DLD1 (cell line): ENCODE results near the gene USP2.

Experiments
- in situ Hi-C: cut with HindIII; loops from 2 replicates; pipeline ENCODE4 v1.10.0; 2017; ENCODE audit warnings: low sequenced_read_pairs

The USP2 gene

DNA sequence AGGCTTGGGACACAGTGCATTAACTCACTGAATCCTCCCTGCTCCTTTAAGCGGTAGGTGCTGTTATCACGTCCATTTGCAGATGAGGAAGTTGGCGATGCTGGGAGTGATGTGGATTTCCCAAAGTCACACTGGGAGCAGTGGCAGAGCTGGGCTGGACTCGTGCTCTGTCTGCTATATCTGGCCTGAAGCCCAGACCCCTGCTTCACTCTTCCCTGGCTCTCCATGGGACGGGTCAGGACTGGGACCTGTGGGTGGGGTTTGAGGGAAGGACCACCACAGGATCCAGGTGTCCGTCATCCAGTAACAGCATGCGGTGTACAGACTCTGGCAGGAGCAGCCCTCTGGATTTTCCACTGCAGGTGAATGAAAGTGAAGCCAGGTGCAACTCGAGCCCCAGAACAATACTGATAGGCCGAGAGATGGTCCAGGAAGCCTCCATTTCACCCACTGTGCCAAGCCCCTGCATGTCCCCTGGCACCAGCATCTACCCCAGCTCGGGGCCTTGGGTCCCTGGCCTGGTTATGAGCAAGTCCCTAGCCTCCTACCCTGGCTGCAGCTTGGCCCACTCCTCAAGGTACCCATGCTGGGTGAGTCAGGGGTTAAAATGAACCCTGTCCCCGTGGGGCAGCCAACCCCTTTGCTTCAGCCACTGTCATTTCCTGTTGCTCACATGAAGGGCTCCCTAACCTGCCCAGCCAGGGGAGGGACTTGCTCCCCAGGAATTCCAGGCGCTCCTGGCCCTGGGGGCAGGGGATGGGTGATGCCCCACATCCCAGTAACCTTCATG lies 4.2 kb downstream of the USP2 start:
- in situ Hi-C loops, result loop anchor here (10.0 kb wide), 1 partner anchor 73 kb away; no protein-coding TSS in a partner anchor

DNA sequence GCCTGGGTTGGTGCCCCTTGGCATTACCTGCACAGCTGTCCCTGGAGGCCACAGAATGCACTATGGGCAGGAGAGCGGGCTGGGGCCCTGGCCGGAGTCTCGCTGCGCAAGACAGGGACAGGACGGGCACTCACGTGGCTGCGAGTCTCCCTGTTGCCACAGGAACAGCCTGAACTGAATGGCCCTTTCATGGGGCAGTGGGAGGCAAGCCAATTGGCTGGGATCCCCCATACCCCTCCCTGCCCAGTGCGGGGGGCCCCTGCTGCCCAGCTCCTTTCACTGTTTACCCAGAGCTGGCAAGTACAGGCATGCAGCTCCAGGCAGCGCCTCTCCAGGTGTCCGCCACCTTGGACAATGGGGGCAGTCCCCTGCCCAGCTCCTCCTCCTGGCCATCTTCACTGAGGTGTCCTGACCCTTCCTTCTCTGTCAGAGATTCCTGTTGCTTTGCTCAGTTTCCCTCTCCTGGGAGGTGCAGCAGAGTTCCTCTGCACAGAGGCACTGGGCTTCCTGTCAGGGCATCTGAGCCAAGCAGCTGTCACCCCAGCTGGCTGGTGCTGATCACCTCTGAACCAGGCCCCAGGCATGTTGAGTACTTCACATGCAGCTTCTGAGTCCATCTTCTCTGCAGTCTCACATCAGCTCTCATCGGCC lies 5.2 kb downstream of the USP2 start:
- in situ Hi-C loops, result loop anchor here (10.0 kb wide), 1 partner anchor 72 kb away; no protein-coding TSS in a partner anchor

DNA sequence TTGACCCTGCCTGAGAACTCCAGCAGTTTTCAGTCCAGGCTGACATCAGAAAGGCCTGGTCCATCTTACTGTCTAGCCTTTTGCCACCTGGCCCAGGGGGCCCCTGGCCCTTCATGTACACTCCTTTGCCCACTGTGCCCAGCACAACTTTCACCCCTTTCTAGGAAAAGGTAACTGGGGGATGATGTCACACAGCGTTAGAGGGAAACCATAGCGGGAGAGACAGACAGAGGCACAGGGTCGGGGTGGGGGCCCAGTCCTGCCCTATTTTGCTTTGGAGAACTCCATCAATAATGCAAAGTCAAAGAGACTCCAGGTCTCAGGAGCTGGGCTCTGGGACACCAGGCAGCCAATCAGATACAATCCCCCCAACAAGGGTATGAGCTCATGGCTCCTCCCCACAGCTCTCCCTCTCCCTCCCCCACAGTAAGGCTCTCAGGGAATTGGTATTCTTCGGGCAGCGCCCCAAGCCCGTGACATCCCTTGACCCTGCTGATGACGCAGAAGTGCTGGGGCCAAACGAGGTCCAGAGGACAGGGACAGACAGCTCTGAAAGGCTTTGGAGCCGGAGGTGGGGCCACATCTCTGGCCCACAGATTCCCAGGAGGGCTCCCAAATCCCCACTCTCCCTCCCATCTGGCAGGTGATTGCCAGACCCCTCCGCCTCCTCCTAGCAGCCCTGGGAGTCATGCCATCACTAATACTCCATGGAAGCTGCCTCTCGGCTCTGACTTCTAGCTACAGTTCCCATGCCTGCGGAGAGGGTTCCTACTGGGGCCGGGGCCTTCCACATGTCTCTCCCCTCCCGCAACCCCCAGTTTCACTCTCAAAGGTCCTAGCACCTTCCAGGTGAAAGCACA lies 5.9 kb downstream of the USP2 start:
- in situ Hi-C loops, result loop anchor here (10.0 kb wide), 1 partner anchor 71 kb away; no protein-coding TSS in a partner anchor

DNA sequence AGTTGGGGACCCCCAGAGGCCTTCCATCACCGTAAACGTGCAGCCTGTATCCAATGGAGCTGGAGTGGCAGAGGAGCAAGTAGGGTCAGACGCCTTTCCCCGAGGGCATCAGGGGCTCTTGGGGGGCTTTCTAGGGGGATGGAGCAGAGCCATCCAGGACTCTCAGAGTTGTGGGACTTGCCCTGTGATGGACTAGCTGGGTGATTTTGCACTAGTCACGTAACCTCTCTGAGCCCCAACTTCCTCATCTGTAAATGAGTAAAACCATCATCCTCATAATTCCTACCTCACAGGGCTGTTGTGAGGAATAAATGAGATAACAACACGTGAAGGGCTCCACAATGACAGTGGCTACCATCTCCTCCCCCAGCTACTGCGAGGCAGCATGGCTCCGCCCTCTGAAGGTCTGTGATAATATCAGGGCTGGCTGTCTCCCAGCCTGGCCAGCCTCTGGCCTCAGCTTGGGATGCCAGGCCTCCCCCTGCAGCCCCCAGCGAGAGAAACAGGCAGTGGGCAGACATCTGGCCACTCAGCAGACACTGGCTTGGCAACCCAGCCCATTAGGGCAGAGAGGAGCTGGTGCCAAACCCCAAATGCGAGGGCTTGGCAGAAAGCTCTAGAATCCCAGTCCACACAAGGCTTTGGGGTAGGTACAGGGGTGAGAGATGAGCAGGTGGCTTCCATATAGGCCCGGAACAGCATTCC lies 6.7 kb downstream of the USP2 start:
- in situ Hi-C loops, result loop anchor here (10.0 kb wide), 1 partner anchor 70 kb away; no protein-coding TSS in a partner anchor

DNA sequence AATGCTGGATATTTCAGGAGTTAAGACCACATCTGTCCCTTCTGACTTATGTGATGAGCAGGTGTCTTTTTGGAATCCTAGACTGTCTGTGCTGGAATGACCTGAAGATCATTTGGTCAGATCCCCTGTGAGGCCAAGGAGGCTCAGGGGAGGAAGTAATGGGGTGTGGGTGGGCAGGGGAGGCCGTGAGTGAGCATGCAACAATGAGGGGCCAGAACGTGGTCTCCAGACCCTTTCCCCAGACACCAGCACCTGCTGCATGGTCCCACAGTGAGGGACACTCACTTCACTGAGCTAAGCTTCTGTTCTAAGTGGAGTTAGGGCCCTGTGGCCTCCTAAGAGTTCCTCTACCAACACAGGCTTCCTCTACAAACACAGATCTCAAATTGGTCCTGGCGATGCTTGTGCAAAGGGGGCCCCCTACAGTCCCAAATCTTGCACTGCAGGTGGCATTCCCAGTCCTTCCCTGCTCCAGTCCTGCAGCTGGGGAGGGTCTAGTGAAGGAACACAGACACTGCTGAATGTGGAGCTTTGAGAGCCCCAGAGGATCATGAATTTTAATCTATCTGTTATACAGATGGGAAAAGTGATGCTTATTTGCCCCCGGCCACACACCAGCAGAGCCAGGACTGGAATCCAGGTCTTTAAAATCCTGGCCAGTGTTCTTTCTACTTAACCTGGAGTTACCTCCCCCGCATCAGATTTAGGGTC lies 7.4 kb downstream of the USP2 start:
- in situ Hi-C loops, result loop anchor here (10.0 kb wide), 1 partner anchor 69 kb away; no protein-coding TSS in a partner anchor

DNA sequence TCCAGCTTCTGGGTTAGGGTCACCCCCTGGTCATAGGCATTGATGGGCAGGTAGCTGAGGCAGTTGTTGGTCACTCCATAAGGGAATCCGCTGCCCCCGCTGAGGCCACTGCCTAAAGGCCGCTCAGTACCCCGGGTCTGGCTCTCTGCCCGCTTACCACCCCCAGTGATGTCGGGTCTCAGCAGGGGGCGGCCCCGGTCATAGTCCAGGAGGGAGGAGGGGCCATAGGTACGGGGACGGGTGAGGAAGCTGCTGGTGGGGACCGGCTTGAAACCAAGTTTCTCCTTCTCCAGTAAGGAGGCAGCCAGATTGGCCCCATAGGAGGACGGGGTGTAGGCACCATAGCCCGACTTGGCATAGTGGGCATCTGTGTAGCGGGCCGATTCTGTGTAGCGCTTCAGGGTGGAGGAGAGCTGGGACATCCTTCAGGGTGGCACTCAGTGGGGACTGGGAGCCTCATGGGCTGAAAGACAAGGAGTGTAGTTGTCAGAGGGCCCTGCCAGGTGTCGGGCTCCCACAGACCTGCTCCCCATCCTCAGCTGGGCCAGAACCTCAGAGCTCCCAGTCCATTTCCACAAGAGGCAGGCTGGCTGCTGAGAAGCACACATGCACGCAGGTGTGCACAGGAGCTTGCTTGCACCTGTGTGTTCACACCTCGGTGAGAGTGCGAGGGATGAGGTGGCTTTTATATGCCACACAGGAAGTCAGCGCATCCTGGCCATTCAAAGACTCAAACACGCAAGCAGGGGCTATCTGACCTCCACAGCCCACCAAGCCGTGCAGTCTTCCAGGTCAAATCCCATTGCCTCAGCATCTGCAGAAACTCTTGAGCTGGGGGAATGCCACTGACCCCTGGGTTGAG lies 8.2 kb downstream of the USP2 start:
- in situ Hi-C loops, result loop anchor here (10.0 kb wide), 1 partner anchor 68 kb away; no protein-coding TSS in a partner anchor

DNA sequence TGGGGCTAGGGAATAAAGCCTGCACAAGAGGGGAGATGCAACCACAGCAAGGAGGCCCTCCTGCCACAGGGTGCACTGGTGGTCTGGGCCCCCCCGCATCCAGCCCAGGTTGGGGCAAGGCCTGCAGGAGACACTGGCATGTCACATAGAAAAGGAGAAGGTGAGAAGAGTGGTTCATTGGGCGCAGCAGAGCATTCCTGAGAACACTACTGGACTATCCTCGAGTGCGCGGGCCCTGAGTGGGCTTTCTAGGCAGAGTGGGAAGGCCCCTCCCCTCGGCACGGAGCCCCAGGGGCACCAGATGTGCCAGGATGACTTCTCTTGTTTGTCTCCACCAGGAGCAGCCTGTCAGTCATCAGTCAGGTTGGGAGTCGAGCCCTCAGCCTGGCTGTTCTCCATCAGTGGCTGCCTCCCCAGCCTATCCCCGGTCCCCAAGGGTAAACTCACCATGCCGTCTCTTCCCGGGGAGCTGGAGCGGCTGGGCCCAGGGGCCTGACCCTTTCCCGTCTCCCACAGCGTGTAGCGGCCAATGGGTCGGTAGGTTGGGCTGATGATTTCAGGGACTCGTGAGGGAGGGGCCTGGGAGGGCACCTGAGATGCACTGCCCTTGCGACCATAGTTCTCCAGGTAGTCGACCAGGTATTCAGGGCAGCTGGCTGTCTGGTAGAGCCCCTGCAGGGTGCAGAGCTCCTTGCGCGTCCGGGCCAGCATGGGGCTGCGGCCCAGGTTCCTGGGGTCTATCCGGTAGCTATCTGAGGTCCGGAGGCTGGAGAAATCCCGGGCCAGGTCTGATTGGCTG lies 9.0 kb downstream of the USP2 start:
- in situ Hi-C loops, result loop anchor here (10.0 kb wide), 1 partner anchor 68 kb away; no protein-coding TSS in a partner anchor

DNA sequence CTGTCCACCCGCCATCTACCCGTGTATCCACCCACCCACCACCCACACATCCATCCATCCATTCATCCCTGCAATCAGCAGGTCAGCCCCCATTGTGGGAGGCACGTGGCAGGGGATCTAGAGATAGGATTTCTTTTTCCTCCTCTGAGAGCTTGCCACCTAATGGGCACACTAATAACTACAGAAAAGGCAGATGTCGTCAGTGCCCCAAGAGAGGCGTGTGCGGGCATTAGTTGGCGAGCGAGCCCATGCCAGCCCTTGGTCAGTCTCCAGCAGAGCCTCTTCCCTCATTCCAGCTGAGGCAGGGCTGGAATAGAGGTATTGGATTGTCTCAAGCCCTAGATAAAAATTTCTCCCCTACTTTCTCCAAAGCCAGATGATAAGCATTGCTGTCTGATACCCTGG lies 9.7 kb downstream of the USP2 start:
- in situ Hi-C loops, result loop anchor here (10.0 kb wide), 1 partner anchor 67 kb away; no protein-coding TSS in a partner anchor

DNA sequence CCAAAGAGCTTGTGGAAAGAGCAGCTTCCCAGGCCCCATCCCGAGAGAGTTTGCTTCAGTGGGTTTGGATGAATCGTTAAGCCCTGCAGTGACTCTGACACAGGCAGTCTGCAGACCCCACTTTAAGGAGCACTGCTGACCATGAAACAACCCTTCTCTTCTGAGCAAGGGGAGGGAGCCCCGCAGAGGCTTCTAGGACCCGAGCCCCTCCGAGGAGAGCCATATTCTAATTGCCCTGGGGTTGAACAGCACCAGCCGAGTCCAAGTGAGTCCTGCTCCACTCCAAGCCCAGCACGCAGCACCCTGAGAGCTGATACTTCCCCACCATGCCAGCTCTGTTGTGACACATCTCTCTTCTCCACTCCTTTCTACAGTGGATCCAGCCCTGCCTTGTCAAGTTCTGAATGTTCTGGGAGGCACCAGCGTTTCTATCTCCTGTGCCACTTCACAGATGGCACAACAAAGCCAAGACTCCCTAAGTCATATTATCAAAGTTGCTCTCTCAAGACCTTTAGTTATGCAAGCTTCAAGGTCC lies 10.4 kb downstream of the USP2 start:
- in situ Hi-C loops, result loop anchor here (10.0 kb wide), 1 partner anchor 66 kb away; no protein-coding TSS in a partner anchor

DNA sequence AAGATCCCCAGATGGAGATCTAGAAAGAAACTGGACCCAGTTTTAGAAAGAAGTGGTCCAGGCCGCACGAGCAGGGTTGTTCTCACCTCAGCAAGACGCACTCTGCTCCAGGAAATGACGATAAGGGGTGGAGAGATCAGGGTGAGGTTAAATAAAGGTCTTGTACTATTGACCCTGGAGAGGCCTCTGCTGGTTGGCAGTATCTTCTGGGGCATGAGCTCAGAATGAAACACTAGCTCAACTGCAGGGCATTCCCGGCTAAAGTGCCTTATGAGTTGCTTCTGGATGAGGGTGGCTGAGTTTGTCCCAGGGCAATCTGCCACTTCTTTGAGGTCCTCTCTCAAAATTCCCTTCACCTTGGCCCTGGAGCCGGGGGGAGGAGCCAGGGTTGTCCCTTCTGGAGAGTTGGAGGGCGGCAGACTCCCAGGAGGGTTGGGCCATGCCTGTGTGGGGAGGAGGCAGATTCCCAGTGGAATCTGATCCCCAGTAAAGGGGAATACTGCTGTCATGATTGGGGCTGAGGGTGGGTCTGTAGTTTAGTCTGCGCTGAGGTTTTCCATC lies 10.9 kb downstream of the USP2 start:
- in situ Hi-C loops, result loop anchor here (10.0 kb wide), 1 partner anchor 66 kb away; no protein-coding TSS in a partner anchor

DNA sequence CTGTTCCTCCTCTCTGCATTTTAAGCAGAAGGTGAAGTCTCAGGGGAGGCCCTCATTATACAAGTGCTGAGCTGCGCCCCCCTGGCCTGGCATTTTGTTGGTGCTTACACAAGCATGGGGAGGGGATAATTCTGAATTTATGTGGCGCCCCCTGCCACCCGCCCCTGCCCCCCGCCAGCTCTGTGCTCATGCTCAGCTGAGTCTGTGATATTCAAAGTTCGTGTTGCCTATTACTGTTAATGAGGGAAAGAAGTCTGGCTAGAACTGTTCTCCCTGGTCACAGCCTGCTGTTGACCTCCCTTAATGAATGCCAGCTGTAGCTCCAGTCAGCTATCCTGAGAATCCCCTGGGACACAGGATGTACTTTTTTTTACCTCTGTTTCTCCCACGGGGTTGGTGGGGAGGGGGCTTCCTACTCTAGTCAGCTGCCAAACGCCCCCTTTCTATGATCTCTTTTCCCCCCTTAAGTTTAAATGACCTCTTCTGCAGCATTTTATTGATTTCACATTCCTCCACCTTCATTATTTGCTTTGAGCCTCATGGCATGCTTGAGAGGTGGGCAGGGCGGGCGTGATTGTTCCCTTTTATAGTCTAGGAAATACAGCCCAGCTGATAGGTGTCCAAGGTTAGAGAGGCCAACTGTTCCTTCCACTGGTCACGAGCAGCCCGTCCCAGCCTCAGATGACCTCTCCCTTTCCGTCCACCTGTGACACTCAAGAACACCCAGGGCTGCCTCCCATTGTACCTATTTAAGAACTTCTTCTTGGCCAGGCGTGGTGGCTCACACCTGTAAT lies 12.2 kb downstream of the USP2 start:
- in situ Hi-C loops, result no loop called here

DNA sequence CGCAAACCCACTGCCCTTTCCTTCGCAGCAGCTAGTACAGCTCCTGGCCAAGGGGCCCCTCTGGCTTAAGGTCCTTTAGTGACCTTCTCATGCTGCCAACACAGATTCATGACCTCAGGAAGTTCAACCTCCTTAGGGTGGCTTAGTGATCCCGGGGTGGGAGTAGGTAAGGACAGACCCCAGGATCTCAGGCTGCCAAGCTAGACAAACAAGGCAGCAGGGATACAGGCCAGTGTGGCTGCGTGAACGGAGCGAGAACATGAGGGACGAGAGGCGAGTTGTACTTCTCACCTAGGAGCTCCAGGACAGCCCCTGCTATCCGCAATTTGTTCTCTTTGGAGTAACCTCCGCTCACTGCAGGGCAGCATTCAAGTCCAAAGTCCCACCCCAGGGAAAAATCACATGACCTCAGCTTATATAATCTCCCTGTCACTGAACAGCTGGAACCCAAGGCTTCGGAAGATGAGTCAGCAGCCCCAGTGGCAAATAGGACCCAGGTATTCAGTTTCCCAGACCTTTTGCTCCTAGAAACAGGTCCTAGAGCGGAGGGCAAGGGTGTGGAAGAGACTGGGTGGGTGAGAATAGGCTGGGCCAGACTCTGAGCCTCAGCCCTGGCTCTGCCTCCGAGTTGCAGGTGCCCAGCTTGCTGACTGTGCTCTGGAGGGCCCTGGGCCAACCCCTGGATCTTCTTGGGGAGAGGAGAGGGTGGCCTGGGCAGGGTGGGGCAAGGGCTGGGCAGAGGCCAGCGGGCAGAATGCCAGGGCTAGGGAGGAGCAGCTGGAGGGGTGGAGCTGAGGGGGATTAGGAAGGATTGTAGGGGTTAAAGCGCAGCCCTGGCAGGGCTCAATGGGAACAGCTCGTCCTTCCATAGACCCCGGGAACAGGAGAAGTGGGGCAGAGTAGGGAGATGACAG lies 13.1 kb downstream of the USP2 start:
- in situ Hi-C loops, result no loop called here

DNA sequence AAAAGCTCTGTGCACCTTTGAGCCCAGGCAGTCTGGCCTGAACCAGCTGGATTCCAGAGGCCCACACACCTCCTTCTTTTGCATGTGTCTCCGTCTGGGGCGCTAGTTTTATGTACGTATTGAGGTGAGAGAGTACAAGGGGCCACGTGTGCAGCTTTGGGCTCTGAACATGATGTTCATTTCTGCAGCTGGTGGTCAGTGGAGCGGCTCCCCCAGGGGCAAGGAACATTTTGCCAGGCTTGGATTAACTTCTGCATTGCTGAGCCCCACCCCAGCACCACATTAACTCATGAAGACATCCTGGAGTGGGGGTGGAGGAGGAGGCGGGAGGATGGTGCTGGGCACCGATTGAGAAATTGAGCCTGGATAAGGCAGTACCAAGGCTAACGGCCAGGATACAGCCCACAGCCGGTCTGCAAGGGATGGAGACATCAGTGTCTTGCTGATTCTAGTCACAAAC lies 13.8 kb downstream of the USP2 start:
- in situ Hi-C loops, result no loop called here

DNA sequence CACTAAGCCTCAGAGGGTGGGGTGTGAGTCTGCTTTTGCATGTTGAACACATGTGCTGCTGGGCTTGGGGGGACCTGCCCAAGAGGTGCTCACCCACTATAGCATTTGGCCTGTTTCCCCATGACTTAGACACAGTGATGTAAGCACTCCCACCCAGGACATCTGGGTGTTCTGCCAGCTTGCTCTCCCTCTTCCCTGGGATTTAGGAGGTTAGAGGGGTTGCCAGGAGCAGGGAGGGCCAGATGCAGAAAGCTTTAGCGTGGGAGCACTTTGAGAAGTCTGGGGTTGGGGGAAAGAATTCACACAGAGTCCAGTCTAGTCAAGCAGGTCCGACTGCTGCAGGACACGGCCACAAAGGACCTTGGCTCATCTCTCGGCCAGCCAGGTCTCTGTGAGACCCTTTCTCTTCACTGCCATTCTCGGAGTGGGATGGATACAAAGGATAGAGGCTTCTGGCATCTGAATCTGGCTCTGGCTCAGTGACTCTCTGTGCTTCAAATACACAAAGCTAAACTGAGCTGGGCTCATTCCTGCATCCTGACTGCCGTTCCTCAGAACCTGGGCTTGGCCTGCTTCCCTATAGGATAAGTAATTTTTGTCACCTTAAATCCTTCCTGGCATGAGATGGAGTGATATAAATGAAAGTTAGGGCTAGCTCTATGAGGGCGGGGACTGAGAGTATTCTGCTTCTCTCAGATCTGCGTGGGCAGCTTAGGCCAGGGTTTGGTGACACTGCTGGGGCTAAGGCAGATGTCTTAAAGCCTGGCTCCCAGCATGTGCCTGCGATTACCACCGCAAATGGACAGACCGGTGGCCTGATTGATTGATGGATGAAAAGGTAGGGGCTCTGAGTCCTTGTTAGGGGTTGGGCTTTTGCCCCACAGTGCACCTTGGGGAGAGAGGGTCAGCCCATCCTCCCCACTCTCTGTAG lies 14.5 kb downstream of the USP2 start:
- in situ Hi-C loops, result no loop called here
